ENCODE measurements around the gene KHDC1. TPM values are rescaled to one million over a fixed set of nuclear protein-coding genes. Genes with fewer than 3 reads are reported as not detected.
"Not testable (repeated sequence)": the region's sequence is repeated elsewhere in the genome, so short reads cannot be mapped to it uniquely, and the experiment has no call there.

The KHDC1 gene, protein sequence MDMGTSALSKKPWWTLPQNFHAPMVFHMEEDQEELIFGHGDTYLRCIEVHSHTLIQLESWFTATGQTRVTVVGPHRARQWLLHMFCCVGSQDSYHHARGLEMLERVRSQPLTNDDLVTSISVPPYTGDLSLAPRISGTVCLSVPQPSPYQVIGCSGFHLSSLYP
- 1 to 10 TPM in 4 of 5 donors, under 1 TPM in 1; 0.88 to 1.7 (median 1.3) TPM for total RNA-seq
- total RNA-seq (2013), result 1.2 TPM
- 0.11 to 1.3 (median 0.52) reads per million in 29 experiments for total RNA-seq

DNA sequence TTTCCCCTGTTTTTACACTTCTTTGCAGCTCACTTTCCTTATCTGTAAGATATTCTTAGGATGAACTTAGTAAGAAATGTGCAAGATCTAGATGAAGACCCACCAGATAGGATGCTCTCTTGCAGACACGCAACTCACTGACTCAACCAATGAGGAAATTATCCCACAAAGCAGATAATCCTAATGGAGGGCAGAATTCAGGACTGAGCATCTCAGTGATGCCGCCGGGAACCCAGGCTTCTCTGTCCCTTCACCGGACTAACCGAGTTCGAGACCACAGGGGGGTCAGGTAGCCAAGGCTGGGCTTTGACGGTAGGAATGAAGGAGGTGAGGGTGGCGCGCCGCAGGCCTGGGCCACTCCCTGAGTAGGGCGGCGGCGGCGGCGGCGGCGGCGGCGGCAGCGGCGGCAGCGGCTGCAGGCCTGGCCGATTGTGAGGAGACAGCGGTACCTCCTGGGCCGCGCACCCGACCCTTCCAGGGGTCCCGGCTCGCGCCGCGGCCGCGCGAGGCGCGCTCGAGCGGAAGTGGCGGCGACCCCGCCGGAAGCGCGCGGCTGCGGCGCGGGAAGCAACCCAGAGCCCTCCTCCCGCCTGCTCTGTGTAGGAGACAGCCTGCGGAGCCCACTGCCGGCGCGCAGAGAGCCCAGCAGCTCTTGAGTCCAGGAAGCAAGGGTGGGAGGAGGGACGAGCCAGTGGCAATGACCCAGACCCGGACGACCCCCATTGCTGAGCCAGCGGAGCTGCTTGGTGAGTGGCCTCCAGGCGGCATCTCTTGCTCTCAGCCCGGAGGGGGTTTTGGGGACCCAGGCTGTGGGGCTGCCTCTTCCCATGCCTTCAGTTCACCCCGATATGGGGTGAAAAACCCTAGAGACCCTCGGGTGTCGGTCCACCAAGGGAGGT is at the start of gene KHDC1:
TSS of gene KHDC1 (minus strand) at position 526 of the 899 bp plus-strand sequence. CDS start 20,679 bp downstream, outside the sequence.
- H3K27me3 Mint-ChIP-seq, result no peaks in the 10 kb centered on the region
- H3K4me1 Mint-ChIP-seq, result peaks cover 30 to 34% (median 31%) of the 10 kb centered on the region in 3 donors
- Histone ChIP-seq H3K9me3 (no peaks in the 10 kb centered on the region), H3K4me3 (ENCODE audit: control insufficient read depth in 1 of 2, extremely low read depth in 1 of 2, low read length in 1 of 2) (peak within 1 kb of the TSS; percentile 83 to 92), H3K4me1 (ENCODE audit: control insufficient read depth in 1 of 2, extremely low read depth in 1 of 2, insufficient read depth in 2 of 2, low read length in 2 of 2) (peaks cover 14 to 20% of the 10 kb centered on the region in 2 experiments), H3K27ac (ENCODE audit: low read length) (peak within 1 kb of the TSS; percentile 80), H3K36me3 (ENCODE audit: control insufficient read depth in 2 of 2, extremely low read depth in 1 of 2, insufficient read depth in 1 of 2, low read length in 1 of 2) (no peaks in the 10 kb centered on the region), H3K27me3 (replicated peaks in 1 of 2; ENCODE audit: control insufficient read depth in 2 of 2, extremely low read depth in 1 of 2, insufficient read depth in 2 of 2, low read length in 1 of 2) (no peaks in the 10 kb centered on the region)
- peak within 1 kb of the TSS; percentile 86 to 91 (median 90) for H3K4me3 Mint-ChIP-seq
- ATAC-seq (replicated peaks in 1 of 4) (peak; percentile 91 to 93 (median 92)), DNase-seq (peak; percentile 11 to 74 (median 46))
- H3K36me3 Mint-ChIP-seq, result peaks cover 11% of the 10 kb centered on the region
- WGBS (ENCODE audit: insufficient coverage), result under 1% methylated on average over 56 of the region's 63 CpGs
- peak within 1 kb of the TSS; percentile 89 to 92 for H3K27ac Mint-ChIP-seq
- POLR2A ChIA-PET, result no interaction called here
- H3K9me3 Mint-ChIP-seq, result no peaks in the 10 kb centered on the region
- CTCF ChIA-PET, result no interaction called here

DNA sequence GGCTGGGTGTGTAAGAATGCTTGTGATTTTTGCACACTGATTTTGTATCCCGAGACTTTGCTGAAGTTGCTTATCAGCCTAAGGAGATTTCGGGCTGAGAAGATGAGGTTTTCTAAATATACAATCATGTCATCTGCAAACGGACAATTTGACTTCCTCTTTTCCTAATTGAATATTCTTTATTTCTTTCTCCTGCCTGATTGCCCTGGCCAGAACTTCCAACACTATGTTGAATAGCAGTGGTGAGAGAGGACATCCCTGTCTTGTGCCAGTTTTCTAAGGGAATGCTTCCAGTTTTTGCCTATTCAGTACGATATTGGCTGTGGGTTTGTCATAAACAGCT is 47.5 kb upstream of the KHDC1 start:
- POLR2A ChIA-PET; H3K27ac ChIP-seq (ENCODE audit: low read length); ATAC-seq (replicated peaks in 1 of 4); H3K9me3 Mint-ChIP-seq; H3K9me3 ChIP-seq; H3K36me3 ChIP-seq (ENCODE audit: control insufficient read depth in 2 of 2, extremely low read depth in 1 of 2, insufficient read depth in 1 of 2, low read length in 1 of 2); CTCF ChIA-PET; DNase-seq; H3K36me3 Mint-ChIP-seq: not testable (repeated sequence)
- Mint-ChIP-seq H3K4me1 (peaks cover 23 to 29% (median 24%) of the 10 kb centered on the region in 3 donors), H3K27me3 (peaks cover 38 to 45% of the 10 kb centered on the region in 2 donors), H3K27ac (peak overlapping the region in 1 of 2 donors; percentile 79), H3K4me3 (peak overlapping the region; percentile 92 to 93 (median 93))
- WGBS (ENCODE audit: insufficient coverage), result no CpG with 5 or more reads among the region's 4 CpGs
- Histone ChIP-seq H3K4me3 (ENCODE audit: control insufficient read depth in 1 of 2, extremely low read depth in 1 of 2, low read length in 1 of 2) (peak overlapping the region; percentile 86 to 90), H3K27me3 (replicated peaks in 1 of 2; ENCODE audit: control insufficient read depth in 2 of 2, extremely low read depth in 1 of 2, insufficient read depth in 2 of 2, low read length in 1 of 2) (peaks cover 2 to 23% of the 10 kb centered on the region in 2 experiments), H3K4me1 (ENCODE audit: control insufficient read depth in 1 of 2, extremely low read depth in 1 of 2, insufficient read depth in 2 of 2, low read length in 2 of 2) (peaks cover 0 to 27% of the 10 kb centered on the region in 2 experiments)

DNA sequence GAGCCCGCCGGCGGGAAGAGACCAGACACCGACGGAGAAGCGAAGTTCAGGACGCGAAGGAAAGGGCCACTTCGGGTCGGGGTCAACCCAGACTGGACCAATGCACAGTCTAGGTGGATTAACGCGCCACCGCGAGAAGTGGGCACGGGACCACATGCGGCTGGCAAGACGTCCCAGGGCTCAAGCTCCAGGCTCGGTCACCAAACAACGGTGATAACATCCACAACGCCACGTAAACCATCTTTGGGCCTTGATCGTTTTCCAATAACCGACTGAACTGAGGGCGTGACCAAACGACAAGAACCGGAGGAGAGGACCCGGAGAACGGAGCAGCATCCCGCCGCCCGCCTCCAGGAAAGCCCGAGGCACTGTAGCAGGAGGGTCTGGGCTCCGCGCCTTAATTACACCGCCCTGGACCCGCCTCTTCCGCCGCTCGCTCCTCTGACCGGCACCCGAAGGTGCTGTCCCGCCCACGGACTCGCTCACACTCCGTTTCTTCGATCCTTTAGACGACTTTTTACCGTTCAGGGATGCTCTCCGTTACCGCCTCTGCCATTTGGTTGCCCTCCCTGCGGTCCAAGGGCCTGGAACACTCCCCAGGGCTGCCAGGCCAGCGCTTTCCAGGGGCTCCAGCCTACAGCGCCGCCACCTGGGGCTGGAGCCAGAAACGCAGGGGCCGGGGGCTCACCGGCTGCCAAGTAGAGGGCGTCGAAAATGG is 46.9 kb upstream of the KHDC1 start:
- no peaks in the 10 kb centered on the region for H3K9me3 ChIP-seq
- POLR2A ChIA-PET, result no interaction called here
- Mint-ChIP-seq H3K4me1 (peaks cover 23 to 29% (median 24%) of the 10 kb centered on the region in 3 donors), H3K4me3 (peak overlapping the region; percentile 92 to 93 (median 93)), H3K27ac (peak overlapping the region in 1 of 2 donors; percentile 79), H3K36me3 (no peaks in the 10 kb centered on the region), H3K9me3 (no peaks in the 10 kb centered on the region), H3K27me3 (peaks cover 34 to 40% of the 10 kb centered on the region in 2 donors)
- peaks cover 0 to 18% of the 10 kb centered on the region in 2 experiments for H3K27me3 ChIP-seq (replicated peaks in 1 of 2; ENCODE audit: control insufficient read depth in 2 of 2, extremely low read depth in 1 of 2, insufficient read depth in 2 of 2, low read length in 1 of 2)
- peak overlapping the region; percentile 86 to 90 for H3K4me3 ChIP-seq (ENCODE audit: control insufficient read depth in 1 of 2, extremely low read depth in 1 of 2, low read length in 1 of 2)
- H3K27ac ChIP-seq (ENCODE audit: low read length), result peak overlapping the region; percentile 38
- under 1% methylated on average over 58 of the region's 59 CpGs for WGBS (ENCODE audit: insufficient coverage)
- no peaks in the 10 kb centered on the region for H3K36me3 ChIP-seq (ENCODE audit: control insufficient read depth in 2 of 2, extremely low read depth in 1 of 2, insufficient read depth in 1 of 2, low read length in 1 of 2)
- peak; percentile 82 to 92 (median 88) for ATAC-seq (replicated peaks in 1 of 4)
- peaks cover 0 to 25% of the 10 kb centered on the region in 2 experiments for H3K4me1 ChIP-seq (ENCODE audit: control insufficient read depth in 1 of 2, extremely low read depth in 1 of 2, insufficient read depth in 2 of 2, low read length in 2 of 2)
- CTCF ChIA-PET, result interaction anchor here in 1 of 2 donors (0.8 kb wide), 1 partner anchor 1900 kb away, joined by 3 read pairs; no protein-coding TSS in a partner anchor
- peak in 32 of 35 experiments; percentile 1 to 54 (median 19) for DNase-seq

DNA sequence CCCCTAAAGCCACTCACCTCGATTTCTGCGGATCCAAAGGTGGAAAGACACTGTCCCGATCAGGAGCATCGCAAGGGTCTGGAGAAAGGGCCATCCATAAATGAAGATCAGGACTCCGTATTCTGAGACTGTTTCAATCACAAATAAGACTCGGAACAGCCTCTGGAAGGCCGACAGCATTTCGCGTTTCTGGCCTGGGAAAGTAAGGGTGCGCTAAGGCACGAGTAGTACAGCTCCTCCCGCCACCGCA is 46.5 kb upstream of the KHDC1 start:
- ChIA-PET CTCF (interaction anchor here in 1 of 2 donors (0.8 kb wide), 1 partner anchor 1901 kb away, joined by 3 read pairs; no protein-coding TSS in a partner anchor), POLR2A (no interaction called here)
- H3K27ac Mint-ChIP-seq, result no peak overlapping the region

DNA sequence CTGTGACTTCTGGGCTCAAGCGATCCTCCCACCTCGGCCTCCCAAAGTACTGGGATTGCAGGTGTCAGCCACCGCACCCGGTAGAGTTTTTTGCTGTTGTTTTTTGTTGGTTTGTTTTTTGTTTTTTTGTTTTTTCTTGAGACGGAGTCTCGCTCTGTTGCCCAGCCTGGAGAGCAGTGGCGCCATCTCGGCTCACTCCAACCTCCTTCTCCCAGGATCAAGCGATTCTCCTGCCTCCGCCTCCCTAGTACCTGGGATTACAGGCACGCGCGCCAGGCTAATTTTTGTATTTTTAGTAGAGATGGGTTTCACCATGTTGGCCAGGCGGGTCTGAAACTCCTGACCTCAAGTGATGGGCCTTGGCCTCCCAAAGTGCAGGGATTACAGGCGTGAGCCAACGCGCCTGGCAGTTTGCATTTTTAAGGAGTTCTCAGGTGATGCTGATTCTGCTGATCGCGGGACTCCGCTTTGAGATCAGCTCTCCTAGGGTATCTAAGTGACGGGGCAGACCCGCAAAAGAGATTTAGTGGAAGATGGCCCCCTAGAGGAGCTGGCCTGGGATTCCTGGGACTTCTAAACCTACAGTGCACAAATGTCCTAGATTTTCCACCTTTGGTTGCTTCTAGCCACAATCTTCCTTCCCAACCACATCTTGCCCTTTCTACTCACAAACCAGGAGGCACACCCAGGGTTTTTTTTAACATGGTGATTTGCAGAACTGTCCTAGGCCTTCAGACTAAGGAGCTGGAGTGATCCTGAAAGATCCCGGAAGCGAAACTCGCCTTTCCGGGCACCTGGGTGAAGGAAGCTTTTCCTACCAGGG is 45.9 kb upstream of the KHDC1 start:
- Histone ChIP-seq H3K9me3 (no peaks in the 10 kb centered on the region), H3K27ac (ENCODE audit: low read length) (no peak overlapping the region), H3K27me3 (replicated peaks in 1 of 2; ENCODE audit: control insufficient read depth in 2 of 2, extremely low read depth in 1 of 2, insufficient read depth in 2 of 2, low read length in 1 of 2) (peaks cover 0 to 11% of the 10 kb centered on the region in 2 experiments), H3K4me3 (ENCODE audit: control insufficient read depth in 1 of 2, extremely low read depth in 1 of 2, low read length in 1 of 2) (peak overlapping the region; percentile 86 to 90), H3K4me1 (ENCODE audit: control insufficient read depth in 1 of 2, extremely low read depth in 1 of 2, insufficient read depth in 2 of 2, low read length in 2 of 2) (peaks cover 0 to 19% of the 10 kb centered on the region in 2 experiments), H3K36me3 (ENCODE audit: control insufficient read depth in 2 of 2, extremely low read depth in 1 of 2, insufficient read depth in 1 of 2, low read length in 1 of 2) (no peaks in the 10 kb centered on the region)
- DNase-seq (no peak), ATAC-seq (replicated peaks in 1 of 4) (no peak)
- ChIA-PET POLR2A (no interaction called here), CTCF (interaction anchor here in 1 of 2 donors (0.8 kb wide), 1 partner anchor 1901 kb away, joined by 3 read pairs; no protein-coding TSS in a partner anchor)
- Mint-ChIP-seq H3K9me3 (no peaks in the 10 kb centered on the region), H3K27me3 (peaks cover 31 to 34% of the 10 kb centered on the region in 2 donors), H3K4me1 (peaks cover 21 to 29% (median 24%) of the 10 kb centered on the region in 3 donors), H3K4me3 (peak overlapping the region; percentile 92 to 93 (median 93)), H3K27ac (no peak overlapping the region), H3K36me3 (no peaks in the 10 kb centered on the region)
- WGBS (ENCODE audit: insufficient coverage), result 66% methylated on average over 16 of the region's 26 CpGs

More for the DNA sequence above, 46.5 kb upstream of the KHDC1 start:
- Histone ChIP-seq H3K36me3 (ENCODE audit: control insufficient read depth in 2 of 2, extremely low read depth in 1 of 2, insufficient read depth in 1 of 2, low read length in 1 of 2) (no peaks in the 10 kb centered on the region), H3K4me1 (ENCODE audit: control insufficient read depth in 1 of 2, extremely low read depth in 1 of 2, insufficient read depth in 2 of 2, low read length in 2 of 2) (peaks cover 0 to 20% of the 10 kb centered on the region in 2 experiments), H3K9me3 (no peaks in the 10 kb centered on the region), H3K27me3 (replicated peaks in 1 of 2; ENCODE audit: control insufficient read depth in 2 of 2, extremely low read depth in 1 of 2, insufficient read depth in 2 of 2, low read length in 1 of 2) (peaks cover 0 to 13% of the 10 kb centered on the region in 2 experiments), H3K27ac (ENCODE audit: low read length) (no peak overlapping the region), H3K4me3 (ENCODE audit: control insufficient read depth in 1 of 2, extremely low read depth in 1 of 2, low read length in 1 of 2) (peak overlapping the region; percentile 86 to 90)
- no peaks in the 10 kb centered on the region for H3K9me3 Mint-ChIP-seq
- H3K4me3 Mint-ChIP-seq, result peak overlapping the region; percentile 92 to 93 (median 93)
- H3K4me1 Mint-ChIP-seq, result peaks cover 23 to 29% (median 24%) of the 10 kb centered on the region in 3 donors
- no peaks in the 10 kb centered on the region for H3K36me3 Mint-ChIP-seq
- WGBS (ENCODE audit: insufficient coverage), result 3% methylated on average over 13 of the region's 13 CpGs
- H3K27me3 Mint-ChIP-seq, result peaks cover 34 to 37% of the 10 kb centered on the region in 2 donors
- ATAC-seq (replicated peaks in 1 of 4) (peak in 3 of 4 experiments; percentile 39 to 53 (median 43)), DNase-seq (peak in 2 of 35 experiments; percentile 4 to 27)
